Thoracic aorta (tissue), 2 donors: Measurements from ENCODE around the gene GALNT6. TPM values are rescaled to one million over a fixed set of nuclear protein-coding genes. Genes with fewer than 3 reads are reported as not detected.

Source experiments
- ATAC-seq: fragments of 150-250 bp; one replicate; pipeline ENCODE4 v1.8.0; 2017; ENCODE audit warnings: low read depth; ENCODE audit not compliant: insufficient number of reproducible peaks, low FRiP score
- DNase-seq: peaks from one replicate; pipeline ENCODE4 v3.0.0-alpha.2; 2020; ENCODE audit warnings: low spot score
- H3K27ac ChIP-seq, 2 donors: fragments of 200-600 bp; sonication (generic); 1 replicate in 1 of 2; 2 replicates in 1 of 2; pipeline ENCODE4 v1.5.1; 2016; ENCODE audit warnings: mild to moderate bottlenecking in 2 of 2, moderate library complexity in 2 of 2
- H3K27me3 ChIP-seq: fragments of 200-600 bp; sonication (generic); replicated peaks from 2 replicates; pipeline ENCODE4 v1.6.0; 2016; ENCODE audit warnings: mild to moderate bottlenecking; ENCODE audit not compliant: insufficient read depth
- H3K36me3 ChIP-seq: fragments of 200-600 bp; sonication (generic); one replicate; pipeline ENCODE4 v1.5.1; 2016
- H3K4me1 ChIP-seq, 2 donors: fragments of 200-600 bp; sonication (generic); 1 replicate in 1 of 2; 2 replicates in 1 of 2; pipeline versions ENCODE4 v1.5.1 to v1.6.0; 2016; ENCODE audit warnings: low read depth in 2 of 2, mild to moderate bottlenecking in 1 of 2; ENCODE audit not compliant: control insufficient read depth in 1 of 2
- H3K4me3 ChIP-seq: fragments of 200-600 bp; sonication (generic); 2 replicates; pipeline ENCODE4 v1.5.1; 2016; ENCODE audit warnings: mild to moderate bottlenecking
- H3K9me3 ChIP-seq: fragments of 200-600 bp; sonication (generic); 2 replicates; pipeline ENCODE4 v1.5.1; 2016
- CTCF ChIP-seq: fragments of 200-600 bp; sonication (generic); IDR thresholded peaks from one replicate; pipeline ENCODE4 v1.5.1; 2019; ENCODE audit warnings: antibody characterized with exemption
- total RNA-seq, 2 donors: library from RNA; depleted of rRNA; stranded (reverse); fragments of >200 nt; gene quantifications; one replicate each; pipeline versions ENCODE4 v1.1.0 to v1.2.3, GENCODE V29; 2016

Gene GALNT6
- total RNA-seq, 2 donors from 2014 or later = 9.9 to 11.5 TPM

GRCh38 chr12:51405801-51406207 lies 14.6 kb upstream of the GALNT6 start:
- no peaks in the 10 kb centered on the region for H3K9me3 ChIP-seq
- H3K27ac ChIP-seq = no peak overlapping the region
- H3K4me1 ChIP-seq = no peaks in the 10 kb centered on the region
- no peaks in the 10 kb centered on the region for H3K27me3 ChIP-seq
- no peak for ATAC-seq
- H3K4me3 ChIP-seq = no peak overlapping the region
- no peaks in the 10 kb centered on the region for H3K36me3 ChIP-seq
- no peak for DNase-seq
- no peak for TF ChIP-seq CTCF

- Histone ChIP-seq H3K36me3 (no peaks in the 10 kb centered on the region), H3K4me3 (no peak overlapping the region), H3K9me3 (no peaks in the 10 kb centered on the region), H3K27ac (no peak overlapping the region), H3K27me3 (no peaks in the 10 kb centered on the region), H3K4me1 (no peaks in the 10 kb centered on the region)
- no peak for ATAC-seq
- DNase-seq = no peak
- no peak for TF ChIP-seq CTCF
Observed at GRCh38 chr12:51404627-51405026, 13.4 kb upstream of the GALNT6 start.

- no peaks in the 10 kb centered on the region for H3K4me1 ChIP-seq
- TF ChIP-seq CTCF = no peak
- no peaks in the 10 kb centered on the region for H3K36me3 ChIP-seq
- H3K27ac ChIP-seq = no peak overlapping the region
- DNase-seq (no peak), ATAC-seq (no peak)
- H3K9me3 ChIP-seq = no peaks in the 10 kb centered on the region
- no peak overlapping the region for H3K4me3 ChIP-seq
- H3K27me3 ChIP-seq = no peaks in the 10 kb centered on the region
Observed at GRCh38 chr12:51403681-51404136, 12.5 kb upstream of the GALNT6 start.

- Histone ChIP-seq H3K27me3 (no peaks in the 10 kb centered on the region), H3K36me3 (no peaks in the 10 kb centered on the region), H3K27ac (no peak overlapping the region), H3K4me1 (no peaks in the 10 kb centered on the region), H3K9me3 (no peaks in the 10 kb centered on the region), H3K4me3 (no peak overlapping the region)
- DNase-seq = no peak
- no peak for TF ChIP-seq CTCF
- ATAC-seq = no peak
Observed at GRCh38 chr12:51403159-51403558, 12.0 kb upstream of the GALNT6 start.

GRCh38 chr12:51401900-51402299 lies 10.7 kb upstream of the GALNT6 start:
- Histone ChIP-seq H3K4me3 (no peak overlapping the region), H3K9me3 (no peaks in the 10 kb centered on the region), H3K4me1 (no peaks in the 10 kb centered on the region), H3K27me3 (no peaks in the 10 kb centered on the region), H3K27ac (no peak overlapping the region), H3K36me3 (no peaks in the 10 kb centered on the region)
- ATAC-seq (no peak), DNase-seq (no peak)
- no peak for TF ChIP-seq CTCF
